DOHH2 (cell line): ENCODE data around the gene THAP4.

Experiments used
- EZH2phosphoT487 ChIP-seq: fragments of 200-600 bp; sonication (generic); IDR thresholded peaks from 2 replicates; pipeline ENCODE4 v1.6.1; 2017; ENCODE audit warnings: borderline replicate concordance, mild to moderate bottlenecking, antibody characterized with exemption, low read length, moderate library complexity, mixed read lengths
- TF ChIP-seq, protein P1 (sequence below): fragments of 200-600 bp; sonication (generic); IDR thresholded peaks from one replicate; pipeline ENCODE4 v1.5.1; 2014; ENCODE audit warnings: antibody characterized with exemption, mild to moderate bottlenecking, low read depth, low read length; ENCODE audit not compliant: poor library complexity, severe bottlenecking

DNA sequence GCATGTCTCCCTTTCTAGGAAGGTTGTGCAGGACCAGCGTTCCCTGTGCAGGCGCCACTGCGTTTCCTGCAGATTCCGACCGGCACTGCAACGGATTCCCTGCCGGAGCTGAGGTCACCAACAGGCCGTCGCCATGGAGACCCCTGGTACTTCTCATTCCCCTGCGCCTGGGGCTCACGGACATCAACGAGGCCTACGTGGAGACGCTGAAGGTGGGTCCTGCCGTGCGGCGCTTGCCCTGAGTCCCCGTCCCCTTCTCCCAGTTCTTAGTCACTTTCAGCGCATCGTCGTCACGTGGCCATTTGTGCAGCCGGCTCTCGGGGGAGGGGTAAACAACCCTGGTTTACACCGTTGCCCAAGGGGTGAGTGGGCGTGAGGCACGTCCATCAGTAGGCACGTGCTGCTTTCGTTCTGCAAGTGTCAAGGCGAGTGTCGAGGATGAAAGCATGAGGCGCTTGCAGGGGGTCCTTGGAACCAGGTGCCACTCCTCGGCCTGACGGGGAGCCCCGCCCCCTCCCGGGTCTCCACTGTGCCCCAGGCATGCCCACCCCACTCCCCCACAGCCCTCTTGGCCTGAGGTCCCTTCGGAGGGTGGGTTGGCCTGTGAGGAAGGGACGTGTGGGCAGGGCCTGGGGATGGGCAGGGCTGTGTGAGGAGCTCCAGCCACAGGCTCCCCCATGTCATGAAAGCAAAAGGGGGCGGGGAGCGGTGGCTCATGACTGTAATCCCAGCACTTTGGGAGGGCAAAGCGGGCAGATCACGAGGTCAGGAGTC, 29.9 kb upstream of the THAP4 start:
- TF ChIP-seq, protein P1, sequence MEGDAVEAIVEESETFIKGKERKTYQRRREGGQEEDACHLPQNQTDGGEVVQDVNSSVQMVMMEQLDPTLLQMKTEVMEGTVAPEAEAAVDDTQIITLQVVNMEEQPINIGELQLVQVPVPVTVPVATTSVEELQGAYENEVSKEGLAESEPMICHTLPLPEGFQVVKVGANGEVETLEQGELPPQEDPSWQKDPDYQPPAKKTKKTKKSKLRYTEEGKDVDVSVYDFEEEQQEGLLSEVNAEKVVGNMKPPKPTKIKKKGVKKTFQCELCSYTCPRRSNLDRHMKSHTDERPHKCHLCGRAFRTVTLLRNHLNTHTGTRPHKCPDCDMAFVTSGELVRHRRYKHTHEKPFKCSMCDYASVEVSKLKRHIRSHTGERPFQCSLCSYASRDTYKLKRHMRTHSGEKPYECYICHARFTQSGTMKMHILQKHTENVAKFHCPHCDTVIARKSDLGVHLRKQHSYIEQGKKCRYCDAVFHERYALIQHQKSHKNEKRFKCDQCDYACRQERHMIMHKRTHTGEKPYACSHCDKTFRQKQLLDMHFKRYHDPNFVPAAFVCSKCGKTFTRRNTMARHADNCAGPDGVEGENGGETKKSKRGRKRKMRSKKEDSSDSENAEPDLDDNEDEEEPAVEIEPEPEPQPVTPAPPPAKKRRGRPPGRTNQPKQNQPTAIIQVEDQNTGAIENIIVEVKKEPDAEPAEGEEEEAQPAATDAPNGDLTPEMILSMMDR = no peak
- TF ChIP-seq EZH2phosphoT487 = no peak
